Activated CD8-positive, alpha-beta memory T cell treated with anti-CD3 and anti-CD28 coated beads, Interleukin-2, amount 50 U/mL, for 4 hours (primary cell): ENCODE results near the gene MARK3.

Source experiments
- DNase-seq: peaks from one replicate; pipeline ENCODE4 v3.0.0-alpha.2; 2020

The MARK3 gene

DNA sequence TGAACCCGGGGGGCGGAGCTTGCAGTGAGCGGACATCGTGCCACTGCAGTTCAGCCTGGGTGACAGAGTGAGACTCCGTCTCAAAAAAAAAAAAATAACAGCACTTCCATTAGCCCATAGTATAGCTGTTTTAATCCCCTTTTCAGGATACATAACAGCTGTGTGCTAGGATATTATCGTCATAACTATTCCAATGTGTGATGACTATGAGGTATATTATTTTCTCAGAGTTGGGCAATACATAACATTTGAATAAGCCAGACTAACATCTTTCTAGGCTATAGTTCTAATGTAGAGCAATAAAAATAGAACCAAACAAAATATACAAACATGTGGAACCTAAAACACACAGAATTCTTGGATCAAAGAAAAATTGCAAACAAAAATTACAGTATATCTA lies 57.1 kb downstream of the MARK3 start:
- DNase-seq, result no peak

DNA sequence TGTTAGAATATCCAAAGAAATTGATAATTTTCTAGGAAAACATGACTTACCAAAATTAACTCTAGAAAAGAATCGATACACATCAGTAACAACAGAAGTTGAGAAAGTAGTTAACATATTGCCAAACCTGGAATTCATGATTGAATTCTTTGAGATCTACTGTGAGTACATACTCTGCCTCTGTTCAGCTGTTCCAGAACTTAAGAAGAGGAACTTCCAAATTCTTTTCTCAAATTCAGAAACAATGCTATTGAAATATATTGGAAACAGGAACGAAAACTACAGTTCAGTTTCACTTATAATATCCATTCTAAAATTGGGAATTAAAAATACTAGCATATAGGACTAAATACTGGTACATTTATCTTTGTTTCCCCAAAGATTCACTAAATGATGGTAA lies 57.9 kb downstream of the MARK3 start:
- no peak for DNase-seq

DNA sequence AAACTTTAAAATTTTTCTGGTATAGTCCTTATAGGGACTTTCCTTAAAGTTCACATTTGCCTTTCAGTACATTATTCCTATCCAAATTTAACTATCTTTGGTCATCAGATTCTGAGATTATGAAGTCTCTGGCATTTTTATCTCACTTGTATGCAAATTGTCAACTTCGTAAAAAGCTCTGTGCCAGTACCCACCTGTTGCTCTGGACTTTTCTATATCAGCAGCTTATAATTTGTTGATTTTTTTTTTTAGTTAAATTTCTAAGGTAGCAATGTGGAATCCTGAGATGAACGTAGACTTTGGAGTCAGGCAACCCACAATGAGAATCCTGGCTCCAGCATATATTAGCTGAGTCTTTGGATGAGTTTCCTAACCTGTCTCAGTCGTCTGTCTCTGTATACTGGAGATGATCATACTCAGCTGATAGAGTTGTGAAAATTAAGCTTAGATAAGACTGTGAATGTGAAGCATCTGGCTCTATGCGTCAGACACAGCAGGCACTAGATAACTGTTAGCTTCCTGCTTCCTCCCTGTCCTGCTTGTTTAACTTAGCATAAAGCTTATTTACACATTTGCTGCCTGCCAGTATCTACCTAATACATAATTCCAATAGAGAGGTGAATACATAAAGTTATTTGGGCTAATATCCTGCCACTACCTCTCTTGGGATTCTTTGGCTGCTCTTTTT lies 59.8 kb downstream of the MARK3 start:
- DNase-seq, result no peak

DNA sequence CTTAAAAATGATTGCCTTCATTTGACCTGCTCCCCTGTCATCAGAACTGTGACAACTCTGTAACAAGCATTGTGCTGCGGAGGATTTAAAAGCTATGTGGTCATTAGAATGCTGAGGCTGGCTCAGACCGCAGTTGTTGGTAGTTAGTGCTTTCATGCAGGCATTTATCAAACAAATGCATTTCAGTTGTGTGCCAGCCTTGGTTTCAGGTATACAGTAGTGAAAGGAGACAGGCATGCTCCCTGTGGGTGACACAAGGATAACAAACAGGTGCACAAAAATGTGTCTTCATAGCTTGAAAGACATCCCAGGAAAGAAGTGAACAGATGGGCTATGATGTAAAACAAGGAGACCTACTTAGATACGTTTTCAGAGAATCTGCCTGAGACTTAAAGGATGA lies 60.6 kb downstream of the MARK3 start:
- no peak for DNase-seq

DNA sequence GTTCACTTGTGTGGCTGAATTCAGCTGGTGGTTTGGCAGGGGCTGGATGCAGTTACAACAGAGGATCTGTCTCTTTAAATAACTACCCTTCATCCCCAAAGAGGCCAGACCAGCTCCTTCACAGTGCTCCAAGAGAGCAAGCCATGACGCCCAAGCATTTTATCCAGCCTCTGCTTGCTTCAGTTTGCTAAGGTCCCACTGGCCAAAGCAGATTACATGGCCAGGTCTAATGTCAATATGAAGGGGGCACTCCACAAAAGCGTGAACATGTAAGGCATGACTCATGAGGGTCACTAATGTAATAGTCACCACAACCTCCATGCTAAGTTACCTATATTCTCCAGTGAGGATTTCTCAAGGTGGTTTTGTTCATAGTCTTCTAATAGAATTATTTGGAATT lies 62.9 kb downstream of the MARK3 start:
- DNase-seq, result no peak

DNA sequence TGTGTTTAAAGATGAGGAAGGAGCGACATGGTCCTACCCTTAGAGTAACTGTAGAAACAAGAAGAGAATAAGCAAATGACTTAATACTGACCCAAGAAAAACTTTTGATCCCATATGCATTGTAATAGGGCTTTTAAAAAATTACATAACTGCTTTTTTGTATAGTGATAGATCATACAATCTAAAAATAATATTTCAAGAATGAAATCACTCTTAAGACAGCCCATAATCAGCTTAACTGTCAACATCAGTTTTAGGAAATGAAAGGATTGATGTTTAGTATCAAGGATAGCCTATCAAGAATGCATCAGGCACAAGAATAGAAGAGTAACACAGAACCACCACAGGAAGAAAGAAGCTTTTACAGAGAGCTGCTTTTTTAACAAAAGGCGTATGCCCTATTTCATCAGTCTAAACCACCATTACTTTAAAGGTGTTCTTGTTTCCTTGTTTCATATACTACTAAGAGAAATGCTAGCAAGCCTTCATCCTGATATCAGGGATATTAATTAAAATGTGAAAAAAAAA lies 64.5 kb downstream of the MARK3 start:
- no peak for DNase-seq

DNA sequence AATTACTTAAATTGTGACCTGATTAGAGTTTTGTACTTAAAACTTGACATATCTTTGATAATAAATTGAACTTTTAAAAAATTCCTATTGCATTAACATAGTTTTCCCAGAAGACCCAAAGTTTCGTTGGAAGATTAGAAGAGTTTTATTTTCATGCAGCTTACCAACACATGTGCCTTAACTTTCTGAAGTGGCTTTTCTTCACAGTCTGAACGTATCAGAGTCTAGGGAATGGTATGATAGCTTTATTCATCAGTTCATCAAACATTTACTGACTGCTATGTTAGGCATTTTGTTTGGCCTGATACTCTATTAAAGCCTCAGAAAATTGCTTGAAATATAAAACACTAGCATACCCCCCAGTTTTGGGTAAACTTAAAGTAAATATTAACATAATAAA lies 65.2 kb downstream of the MARK3 start:
- DNase-seq, result no peak

DNA sequence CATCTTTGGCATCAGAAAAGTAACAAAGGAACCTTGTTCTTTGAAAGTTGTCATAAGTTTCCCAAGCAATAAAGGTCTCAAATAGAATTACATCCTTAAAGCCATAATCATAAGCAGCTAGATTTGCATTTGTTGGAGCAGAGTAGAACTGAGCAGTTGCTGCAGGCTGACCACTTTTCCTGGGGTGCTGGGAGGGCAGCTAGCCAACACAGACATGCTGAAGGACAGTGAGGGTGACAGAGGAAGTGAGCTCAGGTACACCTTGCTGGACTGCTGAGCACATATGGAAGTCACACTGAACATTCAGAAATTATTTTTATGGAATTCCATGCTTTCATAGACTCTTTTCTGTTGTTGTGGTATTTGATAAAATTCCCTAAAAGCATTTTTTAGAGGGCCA lies 66.2 kb downstream of the MARK3 start:
- no peak for DNase-seq

DNA sequence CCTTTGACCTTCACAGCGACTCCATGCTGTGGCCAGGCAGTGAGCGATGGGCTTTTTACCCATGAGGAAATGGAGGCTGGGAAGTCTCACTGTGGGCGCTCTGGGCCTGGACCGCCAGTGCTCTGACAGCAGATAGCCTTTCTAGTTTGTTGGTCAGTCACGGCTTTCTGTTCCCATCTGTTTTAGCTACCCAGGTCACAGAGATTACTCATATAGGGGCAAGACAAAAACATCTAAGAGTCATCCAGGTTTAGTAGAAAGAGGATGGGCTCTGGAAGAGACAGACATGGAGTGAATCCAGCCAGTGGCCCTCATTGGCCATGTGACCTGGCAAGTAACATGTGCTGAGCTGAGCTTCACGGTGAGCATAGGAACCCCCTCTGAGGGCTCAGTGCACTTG lies 68.6 kb downstream of the MARK3 start:
- DNase-seq, result no peak

DNA sequence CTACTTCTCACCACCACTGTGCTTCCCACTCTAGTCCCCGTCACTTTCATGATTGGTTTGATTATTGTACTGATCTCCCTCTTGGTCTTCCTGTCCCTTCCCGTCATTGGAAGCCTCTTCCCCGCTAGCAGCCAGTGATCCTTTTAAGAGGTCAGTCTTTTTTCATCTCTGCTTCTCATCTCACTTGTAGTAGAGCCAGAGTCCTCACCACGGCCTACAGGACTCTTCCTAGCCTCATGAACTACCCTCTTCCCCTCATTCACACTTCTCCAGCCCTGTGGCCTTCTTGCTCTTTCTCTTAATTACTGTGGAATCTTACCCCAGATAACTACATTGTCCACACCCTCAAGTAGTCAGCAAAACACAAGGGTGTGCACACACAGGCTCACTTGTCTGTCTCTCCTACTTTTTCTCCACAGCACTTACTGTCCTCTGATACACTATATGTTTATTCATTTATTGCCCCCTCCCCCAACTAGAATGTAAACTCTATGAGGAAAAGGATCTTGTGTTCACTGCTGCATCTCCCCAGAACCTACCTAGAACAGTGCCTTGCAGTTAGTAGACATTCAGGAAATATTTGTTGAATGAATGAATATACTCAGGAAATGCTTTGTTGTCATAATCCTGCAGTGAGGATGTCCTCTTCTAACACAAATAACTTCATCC lies 71.1 kb downstream of the MARK3 start:
- no peak for DNase-seq

DNA sequence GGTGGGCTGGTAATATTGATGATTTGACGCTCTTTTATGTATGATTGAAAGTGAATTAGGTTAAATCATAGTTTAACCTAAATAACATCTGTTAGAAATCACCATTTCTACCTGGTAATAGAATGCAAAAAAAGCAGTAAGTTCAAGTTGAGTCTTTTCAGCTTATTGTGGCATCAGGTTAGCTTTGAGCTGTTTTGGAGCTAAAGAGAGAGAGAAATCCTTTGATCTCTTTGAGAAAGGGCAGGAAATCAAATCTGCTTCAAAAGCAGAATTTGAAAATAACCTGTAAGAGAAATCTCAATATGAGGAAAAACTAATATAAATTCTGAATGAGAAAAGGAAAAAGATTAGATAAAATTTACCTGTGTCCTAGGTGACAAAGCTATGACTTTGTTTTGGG lies 75.2 kb downstream of the MARK3 start:
- no peak for DNase-seq

DNA sequence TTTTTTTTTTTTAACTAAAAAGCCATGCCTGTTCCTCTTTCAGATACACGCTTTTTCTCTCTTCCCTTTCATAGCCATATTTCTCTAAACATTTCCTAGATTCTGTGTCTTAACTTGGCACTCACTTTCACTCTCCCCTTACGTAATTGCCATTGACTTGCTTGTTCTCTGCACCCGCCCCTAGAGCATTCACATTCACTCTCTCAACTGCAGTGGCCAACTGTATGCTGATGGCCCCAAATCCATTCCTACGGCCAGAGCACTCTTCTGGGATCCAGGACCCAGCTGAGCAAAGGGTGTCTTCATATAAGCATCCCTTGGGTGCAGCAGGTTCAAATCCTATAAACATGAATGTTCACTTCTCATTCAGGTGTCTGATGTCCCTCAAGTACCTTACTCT lies 77.9 kb downstream of the MARK3 start:
- no peak for DNase-seq

DNA sequence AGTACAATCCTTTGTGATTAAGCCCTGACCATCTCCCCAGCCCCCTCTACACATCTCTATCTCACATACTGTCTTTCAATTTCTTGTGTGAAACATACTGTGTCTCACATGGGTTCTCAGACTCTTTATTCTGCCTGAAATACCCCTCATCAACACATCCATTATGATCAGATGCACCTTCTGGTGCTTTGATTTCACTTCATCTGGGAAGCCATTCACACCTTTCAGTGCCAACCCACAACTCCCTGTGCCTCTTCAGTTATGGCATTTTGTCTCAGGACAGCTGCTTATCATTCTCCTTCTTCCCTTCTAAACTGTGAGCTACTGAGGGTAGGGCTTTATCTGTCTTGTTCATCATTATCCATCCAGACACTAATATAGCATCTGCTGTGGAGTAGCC lies 78.6 kb downstream of the MARK3 start:
- DNase-seq, result no peak

DNA sequence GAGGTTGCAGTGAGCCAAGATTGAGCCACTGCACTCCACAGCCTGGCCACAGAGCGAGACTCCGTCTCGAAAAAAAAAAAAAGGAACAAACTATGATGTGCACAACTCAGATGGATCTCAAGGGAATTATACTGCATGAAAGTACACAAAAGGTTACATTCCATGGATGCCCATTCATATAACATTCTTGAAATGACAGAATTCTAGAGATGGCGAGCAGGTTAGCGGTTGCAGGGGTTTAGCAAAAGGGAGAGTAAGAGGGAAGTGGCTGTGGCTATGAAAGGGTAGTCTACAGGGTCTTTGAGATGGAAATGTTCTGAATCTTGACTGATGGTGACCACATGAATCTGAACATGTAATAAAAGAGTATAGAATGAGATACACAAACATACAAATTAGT lies 87.7 kb downstream of the MARK3 start:
- no peak for DNase-seq

DNA sequence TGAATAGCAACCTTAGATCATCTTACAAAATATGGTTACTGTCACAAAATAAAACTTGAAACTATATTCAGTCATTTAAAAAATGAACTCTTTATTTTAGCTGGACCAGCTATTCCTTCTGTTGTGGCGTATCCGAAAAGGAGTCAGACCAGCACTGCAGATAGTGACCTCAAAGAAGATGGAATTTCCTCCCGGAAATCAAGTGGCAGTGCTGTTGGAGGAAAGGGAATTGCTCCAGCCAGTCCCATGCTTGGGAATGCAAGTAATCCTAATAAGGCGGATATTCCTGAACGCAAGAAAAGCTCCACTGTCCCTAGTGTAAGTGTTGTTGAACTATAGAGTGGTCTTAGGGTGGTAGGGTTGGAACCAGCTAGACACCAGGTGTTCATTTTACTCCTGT lies 89.7 kb downstream of the MARK3 start:
- no peak for DNase-seq

DNA sequence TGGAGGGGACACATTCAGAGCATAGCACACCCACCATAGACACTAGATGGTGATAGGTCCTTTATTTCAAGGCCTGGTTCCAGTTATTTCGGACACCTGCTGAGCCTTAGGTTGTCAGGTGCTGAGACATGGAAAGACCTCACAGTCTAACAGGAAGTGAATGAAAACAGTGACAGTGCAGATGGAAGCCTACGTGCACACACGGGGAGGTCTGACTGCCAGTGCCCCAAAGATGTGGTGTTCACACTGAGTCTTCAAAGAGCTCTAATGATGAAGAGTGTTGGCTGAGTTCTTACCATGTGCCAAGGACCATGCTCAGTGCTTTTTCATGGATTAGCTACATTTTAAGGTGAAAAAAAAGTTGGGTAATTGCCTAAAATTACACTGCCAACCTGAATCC lies 90.8 kb downstream of the MARK3 start:
- DNase-seq, result no peak

DNA sequence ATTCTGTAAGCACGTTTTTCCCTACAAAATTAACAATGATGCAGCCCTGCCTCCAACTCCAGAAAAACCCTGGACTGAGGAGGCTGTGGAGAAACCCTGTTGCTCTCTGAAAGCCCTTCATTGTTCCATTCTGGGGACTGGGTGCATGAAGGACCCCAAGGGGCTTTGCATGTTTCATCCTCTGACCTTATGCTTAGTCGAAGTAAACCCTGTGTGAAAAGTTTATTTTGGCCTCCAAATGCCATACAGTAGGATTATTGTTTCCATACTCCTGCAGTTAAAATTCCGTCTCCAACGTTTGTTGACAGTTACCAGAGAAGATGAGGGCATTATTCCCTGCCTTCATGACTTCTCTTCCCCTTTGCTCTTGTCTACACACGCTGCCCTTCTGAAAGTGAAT lies 91.4 kb downstream of the MARK3 start:
- no peak for DNase-seq

DNA sequence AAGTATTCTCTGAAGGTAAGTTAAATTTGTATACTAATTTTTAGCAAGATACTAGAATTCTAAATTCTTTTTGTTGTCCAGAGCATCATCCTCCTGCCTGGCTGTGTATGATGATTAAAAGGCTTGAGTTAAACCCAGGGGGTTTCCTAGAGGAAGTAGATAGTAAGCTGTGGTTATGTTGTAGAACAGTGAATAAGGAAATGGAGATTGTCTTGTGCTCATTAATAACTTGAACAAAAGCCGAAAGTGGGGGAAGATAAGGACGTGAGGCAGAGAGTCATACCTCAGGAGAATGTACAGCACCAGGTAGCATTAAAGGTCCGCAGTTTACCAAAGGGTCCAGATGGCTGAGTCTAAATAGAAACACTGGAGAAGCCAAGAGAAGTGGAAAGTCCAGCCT lies 95.4 kb downstream of the MARK3 start:
- no peak for DNase-seq

DNA sequence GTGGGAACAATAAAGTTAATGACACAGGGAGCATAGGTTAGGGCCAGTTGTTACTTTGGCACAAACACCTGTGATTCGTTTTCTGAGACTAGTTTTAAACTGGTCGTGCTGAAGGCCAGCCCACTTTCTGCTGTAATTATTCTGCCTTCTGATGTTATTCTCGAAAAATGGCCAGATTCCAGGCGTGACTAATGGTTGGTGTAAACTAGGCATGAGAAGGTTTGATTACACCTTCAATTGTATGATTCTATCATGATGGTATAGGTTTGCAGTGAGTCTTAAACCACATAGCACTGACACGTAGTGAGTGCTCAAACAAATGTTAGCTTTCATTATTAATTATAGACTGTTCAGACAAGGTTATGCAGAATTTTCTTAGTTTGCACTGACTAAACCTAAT lies 98.4 kb downstream of the MARK3 start:
- no peak for DNase-seq

DNA sequence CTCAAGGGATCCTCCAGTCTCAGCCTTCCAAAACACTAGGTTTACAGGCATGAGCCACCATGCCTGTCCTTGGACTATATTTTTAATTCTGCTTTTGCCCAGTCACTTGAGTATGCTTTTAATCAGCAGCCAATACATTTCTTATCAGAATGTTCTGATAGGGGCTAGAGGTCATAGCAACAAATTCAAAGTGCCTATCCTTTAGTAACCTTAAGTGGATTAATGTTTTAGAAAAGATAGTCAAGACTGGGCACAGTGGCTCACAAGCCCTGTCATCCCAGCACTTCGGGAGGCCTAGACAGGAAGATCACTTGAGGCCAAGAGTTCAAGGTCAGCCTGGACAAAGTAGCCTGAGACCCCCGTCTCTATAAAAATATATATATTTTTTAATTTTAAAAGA lies 100.3 kb downstream of the MARK3 start:
- no peak for DNase-seq

DNA sequence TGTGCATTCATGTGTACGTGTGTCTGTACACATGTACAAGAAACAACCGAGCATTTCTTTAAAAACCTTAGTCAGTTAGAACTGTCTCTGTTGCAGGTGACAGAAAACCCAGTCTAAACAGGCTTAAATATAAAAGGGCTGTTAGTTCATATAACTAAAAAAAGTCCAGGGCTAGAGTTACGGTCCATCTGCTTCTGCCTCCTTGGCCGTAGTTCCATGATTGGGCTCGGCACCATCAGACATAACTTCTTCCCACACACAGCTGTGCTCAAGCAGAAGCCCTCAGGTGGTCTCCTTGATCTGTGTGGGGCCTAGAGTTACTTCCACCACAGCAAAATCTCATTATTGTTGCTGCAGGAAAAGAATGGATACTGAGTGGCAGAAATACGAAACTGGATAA lies 102.9 kb downstream of the MARK3 start:
- DNase-seq, result no peak

DNA sequence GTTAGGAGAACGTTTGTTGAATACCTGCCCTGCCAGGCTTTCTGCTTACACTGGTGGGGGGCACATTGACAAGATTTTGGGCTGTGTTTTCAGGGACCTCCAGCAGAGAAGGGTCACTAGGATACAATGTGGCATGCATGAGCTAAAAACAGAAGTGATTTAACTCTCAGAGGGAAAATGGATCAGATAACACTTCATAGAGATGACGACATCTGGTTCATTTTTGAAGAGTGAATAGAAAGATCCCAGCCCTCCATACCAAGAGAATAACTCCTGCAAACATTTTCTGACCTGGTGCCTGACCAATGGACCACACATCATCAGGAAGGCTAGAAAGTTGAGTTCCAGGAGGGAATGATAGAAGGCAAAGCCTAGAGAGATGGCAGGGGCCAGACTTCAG lies 103.7 kb downstream of the MARK3 start:
- no peak for DNase-seq

DNA sequence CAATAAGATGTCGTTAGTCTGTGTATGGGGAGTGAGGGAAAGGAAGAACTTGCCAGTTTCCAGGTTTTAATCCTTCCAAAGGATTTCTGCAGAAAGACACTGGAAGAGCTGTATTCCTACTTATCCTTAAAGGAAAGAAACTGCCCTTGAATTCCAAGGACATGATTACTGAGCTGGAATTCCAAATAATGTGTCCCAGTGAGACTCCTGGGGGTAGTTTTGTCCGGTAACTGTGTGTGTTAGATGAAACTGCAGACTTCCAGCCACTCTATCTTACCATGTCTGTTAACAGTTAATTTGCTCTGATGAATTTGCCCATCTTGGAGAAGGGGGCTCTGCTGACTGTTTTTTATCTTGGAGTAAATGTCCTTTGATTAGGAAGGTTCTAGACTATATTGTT lies 104.4 kb downstream of the MARK3 start:
- DNase-seq, result no peak

DNA sequence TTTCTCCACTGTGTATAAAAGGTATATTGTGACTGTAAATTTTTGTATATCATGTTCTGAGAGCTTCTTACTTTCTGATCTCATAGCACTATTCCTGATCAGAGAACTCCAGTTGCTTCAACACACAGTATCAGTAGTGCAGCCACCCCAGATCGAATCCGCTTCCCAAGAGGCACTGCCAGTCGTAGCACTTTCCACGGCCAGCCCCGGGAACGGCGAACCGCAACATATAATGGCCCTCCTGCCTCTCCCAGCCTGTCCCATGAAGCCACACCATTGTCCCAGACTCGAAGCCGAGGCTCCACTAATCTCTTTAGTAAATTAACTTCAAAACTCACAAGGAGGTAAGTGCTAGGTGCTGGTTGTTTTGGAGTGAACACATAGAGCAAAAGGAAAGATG lies 106.5 kb downstream of the MARK3 start:
- DNase-seq, result no peak
